Activated CD4-positive, alpha-beta T cell treated with anti-CD3 and anti-CD28 coated beads, Interleukin-2, amount 50 U/mL, for 24 hours (primary cell): ENCODE measurements around the gene TAS2R31.
"Not testable (repeated sequence)": the region's sequence is repeated elsewhere in the genome, so short reads cannot be mapped to it uniquely, and the experiment has no call there.

ENCODE experiments used
- DNase-seq, 2 donors: peaks; one replicate each; pipeline ENCODE4 v3.0.0-alpha.2; 2020; ENCODE audit warnings: low read depth in 1 of 2, low spot score in 1 of 2

TAS2R31 gene

GRCh38 chr12:11031307-11031706 lies at the start of gene TAS2R31:
TAS2R31 (minus strand) TSS chr12:11031407; CDS start chr12:11031335, 72 bp downstream.
- no peak for DNase-seq

- DNase-seq: no peak
These were observed 47.0 kb upstream of the TAS2R31 start for GRCh38 chr12:11078246-11078645.

GRCh38 chr12:11075642-11076041 lies 44.4 kb upstream of the TAS2R31 start:
- no peak for DNase-seq

- no peak for DNase-seq
These were observed 40.2 kb upstream of the TAS2R31 start for GRCh38 chr12:11071414-11071813.

GRCh38 chr12:11070999-11071398 lies 39.8 kb upstream of the TAS2R31 start:
- DNase-seq: no peak

GRCh38 chr12:11069854-11070365 lies 38.7 kb upstream of the TAS2R31 start:
- DNase-seq: no peak

- DNase-seq: no peak
These were observed 36.3 kb upstream of the TAS2R31 start for GRCh38 chr12:11067514-11067913.

- DNase-seq: not testable (repeated sequence)
These were observed 31.0 kb upstream of the TAS2R31 start, which contains the start of gene TAS2R46 for GRCh38 chr12:11062194-11062593. TAS2R46 (minus strand) TSS chr12:11062294; CDS start chr12:11062294, 0 bp downstream.

- DNase-seq: no peak
These were observed 28.6 kb upstream of the TAS2R31 start for GRCh38 chr12:11059784-11060183.

- no peak for DNase-seq
These were observed 27.8 kb upstream of the TAS2R31 start for GRCh38 chr12:11059041-11059440.

- DNase-seq: no peak
These were observed 24.1 kb upstream of the TAS2R31 start for GRCh38 chr12:11055306-11055705.

- not testable (repeated sequence) for DNase-seq
These were observed 18.8 kb upstream of the TAS2R31 start for GRCh38 chr12:11049806-11050531.

GRCh38 chr12:11041366-11041765 lies 10.2 kb upstream of the TAS2R31 start:
- DNase-seq: not testable (repeated sequence)

GRCh38 chr12:11040162-11040561 lies 9.0 kb upstream of the TAS2R31 start:
- no peak for DNase-seq

GRCh38 chr12:11039171-11039570 lies 8.0 kb upstream of the TAS2R31 start:
- no peak for DNase-seq

- not testable (repeated sequence) for DNase-seq
These were observed 2.8 kb upstream of the TAS2R31 start for GRCh38 chr12:11033959-11034358.

GRCh38 chr12:11026118-11026517 lies 5.1 kb downstream of the TAS2R31 start:
- no peak for DNase-seq

- DNase-seq: no peak
These were observed 7.8 kb downstream of the TAS2R31 start for GRCh38 chr12:11023387-11023786.

- DNase-seq: no peak
These were observed 8.7 kb downstream of the TAS2R31 start, which contains the start of gene TAS2R19 for GRCh38 chr12:11022520-11022919. TAS2R19 (minus strand) TSS chr12:11022620; CDS start chr12:11022571, 49 bp downstream.

GRCh38 chr12:11016937-11017336 lies 14.3 kb downstream of the TAS2R31 start:
- no peak for DNase-seq

GRCh38 chr12:11015775-11016430 lies 15.3 kb downstream of the TAS2R31 start:
- DNase-seq: no peak

GRCh38 chr12:11014234-11014633 lies 17.0 kb downstream of the TAS2R31 start:
- DNase-seq: no peak
